ENCODE data around the gene PPARA. TPM values are rescaled to one million over a fixed set of nuclear protein-coding genes. Genes with fewer than 3 reads are reported as not detected.

PPARA gene
- polyA plus RNA-seq, 1 donor from 2014 or later, result 0.43 TPM

- Histone ChIP-seq H3K79me2 (replicated peaks; ENCODE audit: insufficient read depth, low read length) (no peaks in the 10 kb centered on the region), H4K20me1 (ENCODE audit: insufficient read depth) (no peaks in the 10 kb centered on the region), H3K4me2 (ENCODE audit: low read length) (no peak overlapping the region), H2AFZ (ENCODE audit: low read depth, low read length) (no peak overlapping the region), H3K36me3 (ENCODE audit: insufficient read depth, low read length) (no peaks in the 10 kb centered on the region), H3K9ac (ENCODE audit: low read length) (no peak overlapping the region), H3K27ac (ENCODE audit: low read length) (no peak overlapping the region), H3K9me2 (ENCODE audit: insufficient read depth, low read length) (no peaks in the 10 kb centered on the region), H3K4me3 (ENCODE audit: low read length) (no peak overlapping the region), H3K27me3 (ENCODE audit: insufficient read depth, low read depth, low read length) (no peaks in the 10 kb centered on the region), H3F3A (ENCODE audit: insufficient read depth, low read length, poor library complexity, severe bottlenecking) (no peaks in the 10 kb centered on the region), H3K9me3 (ENCODE audit: low read length) (no peaks in the 10 kb centered on the region)
- TF ChIP-seq MXI1 (conservative IDR thresholded peaks at IDR 0.05; ENCODE audit: poor library complexity, severe bottlenecking) (no peak), CTCF (IDR thresholded peaks at IDR 0.05; ENCODE audit: poor library complexity, severe bottlenecking) (no peak), POLR2AphosphoS5 (IDR thresholded peaks at IDR 0.05) (no peak), EZH2 (IDR thresholded peaks at IDR 0.05; ENCODE audit: borderline replicate concordance, insufficient read depth, low read length, poor library complexity, severe bottlenecking) (no peak), EP300 (conservative IDR thresholded peaks at IDR 0.05; ENCODE audit: poor library complexity, severe bottlenecking) (no peak), SMC3 (conservative IDR thresholded peaks at IDR 0.05; ENCODE audit: poor library complexity) (no peak), RAD21 (conservative IDR thresholded peaks at IDR 0.05) (no peak), TAF1 (IDR thresholded peaks at IDR 0.05; ENCODE audit: low read depth) (no peak), REST (IDR thresholded peaks at IDR 0.05; ENCODE audit: borderline replicate concordance) (no peak)
These were observed 131.7 kb downstream of the PPARA start for GRCh38 chr22:46281866-46282678.

GRCh38 chr22:46286006-46286405, 135.7 kb downstream of the PPARA start:
- H3K4me2 ChIP-seq (ENCODE audit: low read length), result no peak overlapping the region
- no peaks in the 10 kb centered on the region for H3K36me3 ChIP-seq (ENCODE audit: insufficient read depth, low read length)
- H3K9me2 ChIP-seq (ENCODE audit: insufficient read depth, low read length), result no peaks in the 10 kb centered on the region
- no peak overlapping the region for H2AFZ ChIP-seq (ENCODE audit: low read depth, low read length)
- no peaks in the 10 kb centered on the region for H3F3A ChIP-seq (ENCODE audit: insufficient read depth, low read length, poor library complexity, severe bottlenecking)
- TF ChIP-seq POLR2AphosphoS5 (IDR thresholded peaks at IDR 0.05) (no peak), EZH2 (IDR thresholded peaks at IDR 0.05; ENCODE audit: borderline replicate concordance, insufficient read depth, low read length, poor library complexity, severe bottlenecking) (no peak), RAD21 (conservative IDR thresholded peaks at IDR 0.05) (no peak), TAF1 (IDR thresholded peaks at IDR 0.05; ENCODE audit: low read depth) (no peak), CTCF (IDR thresholded peaks at IDR 0.05; ENCODE audit: poor library complexity, severe bottlenecking) (no peak), REST (IDR thresholded peaks at IDR 0.05; ENCODE audit: borderline replicate concordance) (no peak), MXI1 (conservative IDR thresholded peaks at IDR 0.05; ENCODE audit: poor library complexity, severe bottlenecking) (no peak), SMC3 (conservative IDR thresholded peaks at IDR 0.05; ENCODE audit: poor library complexity) (no peak), EP300 (conservative IDR thresholded peaks at IDR 0.05; ENCODE audit: poor library complexity, severe bottlenecking) (no peak)
- H3K4me3 ChIP-seq (ENCODE audit: low read length), result no peak overlapping the region
- no peak overlapping the region for H3K27ac ChIP-seq (ENCODE audit: low read length)
- H3K9me3 ChIP-seq (ENCODE audit: low read length), result no peaks in the 10 kb centered on the region
- no peak overlapping the region for H3K9ac ChIP-seq (ENCODE audit: low read length)
- H4K20me1 ChIP-seq (ENCODE audit: insufficient read depth), result no peaks in the 10 kb centered on the region
- H3K79me2 ChIP-seq (replicated peaks; ENCODE audit: insufficient read depth, low read length), result no peaks in the 10 kb centered on the region
- H3K27me3 ChIP-seq (ENCODE audit: insufficient read depth, low read depth, low read length), result no peaks in the 10 kb centered on the region
